GM18907 (cell line): ENCODE data around the gene KRTAP4-4.

Source experiments
- ATAC-seq: cut with Tn5 transposase; IDR thresholded peaks from one replicate; pipeline ENCODE4 v1.9.1; 2021; ENCODE audit warnings: mild to moderate bottlenecking, moderate library complexity; ENCODE audit not compliant: unreplicated experiment

KRTAP4-4 gene

DNA sequence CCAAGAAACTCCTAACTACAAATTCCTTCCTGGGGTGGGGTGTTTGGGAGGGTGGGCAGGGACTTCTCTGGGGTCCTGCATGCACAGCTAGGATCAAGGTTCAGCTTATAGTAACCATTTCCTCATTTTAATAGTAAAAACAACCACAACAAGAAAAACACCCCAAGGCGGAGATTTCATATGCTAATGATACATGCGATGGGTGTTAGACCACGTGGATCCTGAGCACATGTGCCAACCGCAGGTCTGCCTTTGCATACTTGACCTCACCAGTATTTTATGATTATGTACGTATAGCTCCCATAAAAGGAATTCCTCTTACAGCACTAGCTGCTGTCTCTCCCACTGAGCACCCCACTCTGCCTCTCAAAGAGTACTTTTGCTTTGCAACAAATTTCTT, 44.3 kb downstream of the KRTAP4-4 start:
- ATAC-seq: no peak

DNA sequence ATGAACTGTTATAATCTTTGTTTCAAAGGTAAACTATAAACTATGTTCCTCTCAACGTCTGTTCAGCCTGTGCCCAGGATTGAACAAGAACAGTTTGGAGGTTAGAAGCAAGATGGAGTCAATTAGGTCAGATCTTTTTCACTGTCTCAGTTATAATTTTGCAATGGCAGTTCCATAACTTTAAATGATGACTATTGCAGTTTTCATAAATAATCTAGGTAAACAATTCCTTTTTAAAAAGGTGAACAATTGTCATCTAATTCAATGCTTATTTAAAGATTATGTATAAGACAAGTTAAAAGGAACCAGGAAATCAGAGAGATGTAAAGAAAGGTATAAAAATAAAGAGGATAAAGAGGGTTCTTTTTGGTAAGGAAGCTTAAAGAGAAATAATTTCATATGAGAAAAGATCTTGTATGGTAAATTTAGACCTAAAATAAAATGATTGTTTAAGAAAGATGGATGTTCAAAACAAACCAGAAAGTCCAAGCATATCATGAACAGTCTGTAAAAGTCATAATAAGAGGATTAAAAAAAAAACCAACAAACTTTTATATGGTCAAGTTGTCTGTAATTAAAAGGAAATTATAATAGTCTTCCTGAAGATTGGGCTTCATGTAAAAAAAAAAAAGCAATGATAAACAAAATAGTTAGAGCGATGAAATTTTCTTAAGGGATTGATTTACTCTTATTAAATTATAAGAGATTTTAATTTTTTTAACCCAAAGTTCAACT, 49.2 kb downstream of the KRTAP4-4 start:
- ATAC-seq: no peak
